Activated T-cell treated with anti-CD3 and anti-CD28 coated beads for 1 hour (primary cell): ENCODE measurements around the gene MOK.

Experiments
- DNase-seq: peaks from one replicate; pipeline ENCODE4 v3.0.0-alpha.2; 2020; ENCODE audit warnings: low read depth

Gene MOK

DNA sequence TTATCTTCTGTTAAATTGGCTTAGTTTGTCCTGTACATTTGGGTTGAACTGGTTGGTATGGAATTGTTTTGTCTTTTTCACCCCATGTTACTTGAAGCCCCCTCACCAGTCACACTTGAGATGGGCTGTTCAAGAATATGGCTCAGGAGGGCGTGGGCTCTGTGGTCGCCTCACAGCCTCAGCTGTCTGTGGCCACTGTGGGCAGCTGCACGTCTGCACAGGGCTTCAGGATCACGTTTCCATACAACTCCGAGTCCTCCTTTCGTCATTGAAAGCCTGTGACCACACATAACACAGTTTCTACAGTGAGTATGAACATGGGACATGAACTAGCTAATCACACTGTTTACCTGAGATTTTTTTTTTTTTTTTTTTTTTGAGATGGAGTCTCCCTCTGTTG is 81.3 kb downstream of the MOK start:
- DNase-seq = no peak

- no peak for DNase-seq
Observed at GRCh38 chr14:102222751-102223150, 82.2 kb downstream of the MOK start.

DNA sequence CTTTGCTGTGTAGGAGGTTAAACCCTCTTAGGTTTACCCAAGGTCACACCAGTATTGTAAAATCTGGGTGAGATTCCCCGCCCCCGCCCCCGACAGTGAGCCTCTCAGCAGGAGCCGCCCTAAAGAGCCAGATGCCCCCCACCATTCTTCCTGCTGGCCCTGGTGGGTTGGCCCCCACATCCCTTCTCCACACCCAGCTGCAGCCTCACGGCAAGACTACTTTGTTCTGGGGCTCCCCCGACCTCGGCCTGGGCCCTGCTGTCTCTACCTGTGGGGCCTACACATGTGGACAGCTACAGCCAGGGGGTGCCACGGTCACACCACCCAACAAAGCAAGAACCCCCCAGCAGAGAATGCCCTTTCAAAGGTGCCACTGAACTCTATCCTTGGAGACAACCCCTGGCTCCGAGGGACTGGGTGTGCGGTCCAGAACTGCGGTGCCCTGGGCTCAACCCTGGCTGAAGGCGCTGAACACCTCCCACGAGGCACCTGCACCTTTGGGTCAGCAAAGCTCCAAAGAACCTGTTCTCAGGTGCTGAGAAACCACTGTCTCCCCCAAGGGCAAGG is 82.9 kb downstream of the MOK start:
- no peak for DNase-seq

DNA sequence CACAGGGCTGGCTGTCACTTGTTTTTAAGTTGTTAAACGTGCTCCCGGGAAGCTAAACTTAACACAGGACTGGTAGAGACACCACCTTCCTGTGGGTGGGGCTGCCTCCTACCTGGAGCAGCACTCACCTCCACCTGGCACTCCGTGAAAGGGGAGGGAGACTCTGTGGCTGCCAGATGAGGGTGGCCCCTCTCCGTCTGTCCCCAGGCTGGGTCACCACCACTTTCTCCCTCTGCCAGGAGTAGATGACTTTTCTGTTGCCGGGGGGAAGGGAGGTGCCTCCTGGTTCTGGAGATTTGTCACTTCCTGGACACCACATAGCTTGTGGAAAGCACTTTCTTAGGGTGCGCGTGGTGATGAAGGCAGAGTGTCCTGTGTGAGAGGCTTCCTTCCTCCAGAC is 83.9 kb downstream of the MOK start:
- DNase-seq = no peak

GRCh38 chr14:102220031-102220430 is 84.9 kb downstream of the MOK start:
- no peak for DNase-seq

DNA sequence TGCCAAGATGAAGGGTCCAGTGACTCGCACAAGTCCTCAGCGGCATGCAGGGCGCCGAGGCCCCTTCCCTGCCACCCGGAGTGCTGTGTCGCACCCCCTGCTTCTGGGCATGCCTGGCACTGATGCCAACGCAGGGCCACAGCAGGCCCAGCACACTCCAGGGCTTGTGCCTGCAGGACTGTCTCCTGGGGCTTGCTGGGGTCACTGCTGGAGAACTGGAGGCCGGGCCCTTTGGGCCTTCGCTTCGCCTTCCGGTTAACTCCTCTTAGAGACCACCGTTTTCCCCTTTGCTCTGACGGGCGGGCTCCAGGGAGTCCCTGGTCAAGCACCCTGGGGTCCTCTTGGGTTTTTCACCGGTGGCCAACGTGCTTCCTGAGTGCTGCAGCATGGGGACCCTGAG is 85.6 kb downstream of the MOK start:
- no peak for DNase-seq

DNA sequence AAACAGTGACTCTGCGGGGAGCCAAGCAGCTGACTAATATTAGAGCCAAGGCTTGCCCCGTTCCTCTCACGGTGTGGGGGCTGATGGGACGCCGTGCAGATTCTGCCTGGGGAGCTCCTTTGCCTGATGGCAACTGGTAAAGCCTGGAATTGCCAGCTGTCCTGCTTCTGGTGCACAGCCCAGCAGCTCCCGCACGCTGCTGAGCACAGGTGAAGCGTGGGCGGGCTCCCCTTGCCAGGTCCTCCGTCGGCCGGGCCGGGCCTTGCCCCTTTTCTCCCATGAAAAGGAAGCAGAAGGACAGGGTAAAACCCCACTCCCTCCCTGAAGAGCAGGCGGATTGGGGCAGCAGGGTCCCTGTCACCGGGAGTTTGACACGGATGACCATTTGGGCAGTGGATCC is 86.3 kb downstream of the MOK start:
- DNase-seq = no peak

DNA sequence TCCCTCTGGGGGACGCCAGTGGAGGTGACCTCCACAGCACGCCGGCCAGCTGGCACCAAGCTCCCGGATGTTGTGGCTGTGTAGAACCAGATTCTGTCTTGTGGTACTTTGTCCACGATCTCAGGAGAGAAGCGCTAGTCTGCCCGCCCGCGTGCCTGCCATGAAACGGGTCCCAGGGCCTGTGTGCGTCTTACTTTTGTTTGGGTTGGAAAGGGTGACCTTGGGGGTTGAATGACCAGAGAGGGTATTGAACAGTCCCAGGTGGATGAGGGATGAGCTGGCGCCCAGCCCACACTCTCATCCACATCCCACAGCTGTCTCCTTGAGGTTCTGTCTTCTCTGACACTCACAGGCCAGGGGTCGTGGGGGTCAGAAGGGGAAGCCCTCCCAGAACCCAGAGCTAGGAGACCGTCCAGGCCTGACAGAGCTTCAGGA is 87.0 kb downstream of the MOK start:
- DNase-seq = no peak

GRCh38 chr14:102217399-102217798 is 87.6 kb downstream of the MOK start:
- no peak for DNase-seq

GRCh38 chr14:102215576-102216250 is 89.3 kb downstream of the MOK start:
- DNase-seq = no peak

DNA sequence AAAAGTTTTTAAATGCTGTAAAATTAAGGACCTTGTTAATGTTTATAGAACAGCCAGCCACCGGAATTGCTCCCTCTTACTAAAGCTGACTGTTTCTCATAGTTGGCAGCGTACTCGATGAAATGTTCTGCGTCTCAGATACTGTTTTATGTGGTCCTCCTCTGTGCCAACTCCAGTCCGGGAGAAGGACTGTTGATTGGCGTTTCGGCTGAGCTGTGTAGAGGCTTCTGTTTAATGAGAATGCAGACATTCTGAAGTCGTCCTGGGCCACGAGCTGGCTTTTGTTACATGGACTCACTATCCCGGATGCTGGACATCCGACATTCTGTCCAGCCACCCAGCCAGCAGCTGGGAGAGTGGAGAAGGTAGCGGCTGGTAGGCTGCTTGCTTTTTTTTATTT is 89.9 kb downstream of the MOK start:
- DNase-seq = no peak

GRCh38 chr14:102213984-102214658 is 90.8 kb downstream of the MOK start:
- no peak for DNase-seq

GRCh38 chr14:102213470-102213869 is 91.5 kb downstream of the MOK start:
- DNase-seq = no peak

GRCh38 chr14:102212845-102213244 is 92.1 kb downstream of the MOK start:
- DNase-seq = no peak

GRCh38 chr14:102212356-102212755 is 92.6 kb downstream of the MOK start:
- no peak for DNase-seq

GRCh38 chr14:102211240-102211639 is 93.7 kb downstream of the MOK start:
- DNase-seq = no peak

GRCh38 chr14:102210421-102211042 is 94.4 kb downstream of the MOK start:
- DNase-seq = no peak

DNA sequence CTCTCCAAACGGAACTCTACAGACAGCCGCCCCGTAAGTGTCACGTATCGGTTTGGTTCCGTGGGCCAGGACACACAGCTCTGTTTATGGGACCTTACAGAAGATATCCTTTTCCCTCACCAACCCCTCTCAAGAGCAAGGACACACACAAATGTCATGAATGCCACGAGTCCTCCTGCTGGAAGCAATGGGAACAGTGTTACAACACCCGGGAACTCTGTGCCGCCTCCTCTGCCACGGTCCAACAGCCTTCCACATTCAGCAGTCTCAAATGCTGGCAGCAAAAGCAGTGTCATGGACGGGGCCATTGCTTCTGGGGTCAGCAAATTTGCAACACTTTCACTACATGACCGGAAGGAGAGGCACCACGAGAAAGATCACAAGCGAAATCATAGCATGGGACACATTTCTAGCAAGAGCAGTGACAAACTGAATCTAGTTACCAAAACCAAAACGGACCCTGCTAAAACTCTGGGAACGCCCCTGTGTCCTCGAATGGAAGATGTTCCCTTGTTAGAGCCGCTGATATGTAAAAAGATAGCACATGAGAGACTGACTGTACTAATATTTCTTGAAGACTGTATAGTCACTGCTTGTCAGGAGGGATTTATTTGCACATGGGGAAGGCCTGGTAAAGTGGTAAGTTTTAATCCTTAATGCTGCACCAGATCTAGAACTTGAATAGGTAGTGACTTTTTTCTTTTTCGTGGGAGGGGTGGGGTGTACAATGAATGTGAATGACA is 95.6 kb downstream of the MOK start:
- DNase-seq = no peak

- no peak for DNase-seq
Observed at GRCh38 chr14:102208741-102209140, 96.2 kb downstream of the MOK start.

DNA sequence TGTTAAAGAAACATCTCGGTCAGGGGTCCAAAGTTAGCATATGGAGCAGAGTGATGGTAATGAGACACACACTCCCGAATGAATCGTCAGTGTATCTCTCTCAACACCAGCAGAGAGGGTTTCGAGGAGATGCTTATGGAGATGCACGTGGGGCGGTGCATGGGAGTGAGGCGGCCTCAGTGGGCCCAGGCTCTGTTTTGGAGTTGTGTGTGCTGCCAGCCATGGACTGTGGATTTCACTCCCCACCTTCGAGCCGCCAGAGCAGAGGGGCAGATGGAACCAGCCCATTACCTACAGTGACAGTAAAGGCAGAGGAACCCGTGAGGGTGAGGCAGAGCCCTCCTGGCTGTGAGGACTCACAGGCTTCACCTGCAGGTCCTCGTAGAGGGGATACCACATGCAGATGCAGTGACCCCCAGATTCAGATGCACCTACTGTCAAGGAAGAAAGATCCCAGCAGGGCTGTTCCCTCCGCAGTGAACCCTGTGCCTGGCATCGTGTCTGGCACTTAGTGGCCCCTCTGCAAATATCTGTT is 97.1 kb downstream of the MOK start:
- DNase-seq = no peak

GRCh38 chr14:102206918-102207317 is 98.0 kb downstream of the MOK start:
- DNase-seq = no peak

GRCh38 chr14:102205560-102205959 is 99.4 kb downstream of the MOK start:
- DNase-seq = no peak
